IPS-18c (cell line): Measurements from ENCODE around the gene BCL2A1.
"Not testable (repeated sequence)": the region's sequence is repeated elsewhere in the genome, so short reads cannot be mapped to it uniquely, and the experiment has no call there.

Experiments
- H3K4me3 ChIP-seq: 2 replicates; pipeline ENCODE4 v1.7.0; 2013; ENCODE audit warnings: low read depth, mild to moderate bottlenecking, low read length, moderate library complexity; ENCODE audit not compliant: insufficient read depth
- H3K9me3 ChIP-seq: one replicate; pipeline ENCODE4 v1.6.1; 2013; ENCODE audit warnings: mild to moderate bottlenecking, low read length, moderate library complexity; ENCODE audit not compliant: control insufficient read depth, insufficient read depth

Gene BCL2A1

GRCh38 chr15:79944622-79945021, 26.4 kb downstream of the BCL2A1 start:
- Histone ChIP-seq H3K4me3 (no peak overlapping the region), H3K9me3 (peaks cover 3% of the 10 kb centered on the region)

- H3K4me3 ChIP-seq, result no peak overlapping the region
- peaks cover 3% of the 10 kb centered on the region for H3K9me3 ChIP-seq
Measured at GRCh38 chr15:79943820-79944219, 27.2 kb downstream of the BCL2A1 start.

- peaks cover 3% of the 10 kb centered on the region for H3K9me3 ChIP-seq
- no peak overlapping the region for H3K4me3 ChIP-seq
Measured at GRCh38 chr15:79942741-79943481, 28.1 kb downstream of the BCL2A1 start.

- Histone ChIP-seq H3K9me3 (no peaks in the 10 kb centered on the region), H3K4me3 (no peak overlapping the region)
Measured at GRCh38 chr15:79939399-79939798, 31.6 kb downstream of the BCL2A1 start.

DNA sequence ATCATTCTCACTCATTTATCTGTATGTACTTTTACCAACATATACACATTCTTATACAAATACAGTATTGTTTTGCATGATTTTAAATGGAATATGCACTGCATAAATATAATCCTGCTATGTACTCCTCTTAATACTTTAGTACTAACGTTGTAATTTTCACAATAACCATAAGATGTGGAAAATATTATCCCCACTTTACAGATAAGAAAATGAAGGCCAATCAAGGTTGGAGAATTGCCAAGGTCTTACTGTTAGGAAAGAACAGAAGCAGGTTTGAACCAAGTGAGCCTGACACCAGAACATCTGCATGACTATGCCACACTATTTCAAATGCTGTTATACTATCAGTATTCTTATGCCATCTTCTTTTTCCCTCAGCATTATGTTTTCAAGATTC, 32.9 kb downstream of the BCL2A1 start:
- no peak overlapping the region for H3K4me3 ChIP-seq
- H3K9me3 ChIP-seq, result no peaks in the 10 kb centered on the region

DNA sequence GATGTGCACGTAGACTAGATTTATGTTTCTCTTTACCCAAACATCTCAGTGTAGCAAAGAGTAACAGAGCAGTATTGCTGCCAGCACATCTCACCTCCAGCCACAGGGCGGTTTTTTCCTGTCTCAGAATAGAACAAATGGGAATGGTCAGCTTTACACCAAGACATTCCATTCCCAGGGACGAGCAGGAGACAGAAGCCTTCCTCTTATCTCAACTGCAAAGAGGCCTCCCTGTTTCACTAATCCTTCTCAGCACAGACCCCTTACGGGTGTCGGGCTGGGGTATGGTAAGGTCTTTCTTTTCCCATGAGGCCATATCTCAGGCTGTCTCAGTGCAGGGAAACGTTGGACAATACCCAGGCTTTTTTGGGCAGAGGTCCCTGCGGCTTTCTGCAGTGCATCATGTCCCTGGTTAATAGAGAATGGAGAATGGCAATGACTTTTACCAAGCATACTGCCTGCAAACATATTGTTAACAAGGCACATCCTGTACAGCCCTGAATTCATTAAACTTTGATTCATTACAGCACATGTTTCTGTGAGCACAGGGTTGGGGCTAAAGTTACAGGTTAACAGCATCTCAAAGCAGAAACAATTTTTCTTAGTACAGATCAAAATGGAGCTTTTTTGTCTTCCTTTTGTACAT, 35.3 kb downstream of the BCL2A1 start:
- not testable (repeated sequence) for H3K4me3 ChIP-seq, H3K9me3 ChIP-seq

GRCh38 chr15:79933231-79933630, 37.8 kb downstream of the BCL2A1 start:
- no peaks in the 10 kb centered on the region for H3K9me3 ChIP-seq
- no peak overlapping the region for H3K4me3 ChIP-seq

DNA sequence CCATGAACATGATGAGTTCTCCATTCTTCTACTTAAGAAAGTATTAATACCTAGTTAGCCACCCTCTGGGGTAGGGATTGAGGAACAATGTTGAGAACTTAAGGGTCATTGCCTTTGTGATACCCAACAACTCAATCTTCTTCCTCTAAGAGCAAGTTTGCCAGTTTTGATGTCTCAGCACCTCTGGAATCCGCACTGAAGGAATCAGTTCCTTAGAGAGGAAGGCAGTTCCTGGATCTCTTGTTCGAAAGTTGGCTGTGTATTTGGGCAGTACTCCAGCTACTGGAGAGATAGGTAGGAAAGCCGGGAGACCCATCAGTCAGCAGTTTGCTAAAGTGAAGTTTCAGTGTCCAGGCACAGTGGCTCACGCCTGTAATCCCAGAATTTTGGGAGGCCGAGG, 38.5 kb downstream of the BCL2A1 start:
- no peaks in the 10 kb centered on the region for H3K9me3 ChIP-seq
- no peak overlapping the region for H3K4me3 ChIP-seq

GRCh38 chr15:79930516-79930915, 40.5 kb downstream of the BCL2A1 start:
- H3K4me3 ChIP-seq, result no peak overlapping the region
- H3K9me3 ChIP-seq, result no peaks in the 10 kb centered on the region

DNA sequence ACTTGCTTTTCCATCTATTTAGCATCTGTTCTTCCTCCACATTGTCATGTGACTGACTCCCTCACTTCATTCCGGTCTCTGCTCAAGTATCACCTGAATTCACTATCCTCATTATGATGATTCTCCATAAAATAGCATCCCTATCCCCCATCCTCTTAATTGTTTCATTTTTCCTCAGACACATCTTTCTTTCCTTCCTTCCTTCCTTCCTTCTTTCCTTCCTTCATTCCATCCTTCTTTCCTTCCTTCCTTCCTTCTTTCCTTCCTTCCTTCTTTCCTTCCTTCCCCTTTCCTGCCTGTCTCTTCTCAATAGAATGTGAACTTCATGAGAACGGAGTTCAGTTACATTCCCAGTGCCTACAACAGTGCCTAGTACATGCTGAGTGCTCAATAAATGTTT, 41.6 kb downstream of the BCL2A1 start:
- Histone ChIP-seq H3K4me3 (no peak overlapping the region), H3K9me3 (no peaks in the 10 kb centered on the region)

DNA sequence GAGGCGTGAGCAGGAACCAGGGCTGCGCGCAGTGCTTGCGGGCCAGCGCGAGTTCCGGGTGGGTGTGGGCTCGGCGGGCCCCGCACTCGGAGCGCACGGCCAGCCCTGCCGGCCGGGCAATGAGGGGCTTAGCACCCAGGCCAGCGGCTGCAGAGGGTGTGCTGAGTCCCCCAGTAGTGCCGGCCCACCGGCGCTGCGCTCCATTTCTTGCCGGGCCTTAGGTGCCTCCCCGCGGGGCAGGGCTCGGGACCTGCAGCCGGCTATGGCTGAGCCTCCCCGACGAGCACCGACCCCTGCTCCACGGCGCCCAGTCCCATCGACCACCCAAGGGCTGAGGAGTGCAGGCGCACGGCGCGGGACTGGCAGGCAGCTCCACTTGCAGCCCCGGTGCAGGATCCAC, 44.9 kb downstream of the BCL2A1 start:
- H3K9me3 ChIP-seq, H3K4me3 ChIP-seq: not testable (repeated sequence)

DNA sequence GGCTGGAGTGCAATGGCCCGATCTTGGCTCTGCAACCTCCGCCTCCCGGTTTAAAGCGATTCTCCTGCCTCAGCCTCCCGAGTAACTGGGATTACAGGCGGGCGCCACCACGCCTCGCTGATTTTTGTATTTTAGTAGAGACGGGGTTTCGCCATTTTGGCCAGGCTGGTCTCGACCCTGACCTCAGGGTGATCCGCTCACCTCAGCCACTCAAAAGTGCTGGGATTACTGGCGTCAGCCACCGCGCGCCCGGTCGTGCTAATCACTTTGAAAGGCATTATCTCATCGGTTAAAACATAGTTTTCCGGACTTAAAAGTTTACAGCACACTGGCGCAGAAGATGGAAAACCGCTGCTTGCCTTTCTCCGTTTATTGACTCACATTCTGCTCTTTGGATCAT, 46.6 kb downstream of the BCL2A1 start:
- H3K9me3 ChIP-seq, result no peaks in the 10 kb centered on the region
- peak overlapping the region; percentile 74; the same call in 1 of the 2 replicates for H3K4me3 ChIP-seq

- peak overlapping the region; percentile 89 for H3K4me3 ChIP-seq
- peaks cover 5% of the 10 kb centered on the region for H3K9me3 ChIP-seq
Measured at GRCh38 chr15:79923515-79924169, 47.4 kb downstream of the BCL2A1 start.

- H3K9me3 ChIP-seq, result peaks cover 8% of the 10 kb centered on the region
Measured at GRCh38 chr15:79923079-79923514, 47.9 kb downstream of the BCL2A1 start.

DNA sequence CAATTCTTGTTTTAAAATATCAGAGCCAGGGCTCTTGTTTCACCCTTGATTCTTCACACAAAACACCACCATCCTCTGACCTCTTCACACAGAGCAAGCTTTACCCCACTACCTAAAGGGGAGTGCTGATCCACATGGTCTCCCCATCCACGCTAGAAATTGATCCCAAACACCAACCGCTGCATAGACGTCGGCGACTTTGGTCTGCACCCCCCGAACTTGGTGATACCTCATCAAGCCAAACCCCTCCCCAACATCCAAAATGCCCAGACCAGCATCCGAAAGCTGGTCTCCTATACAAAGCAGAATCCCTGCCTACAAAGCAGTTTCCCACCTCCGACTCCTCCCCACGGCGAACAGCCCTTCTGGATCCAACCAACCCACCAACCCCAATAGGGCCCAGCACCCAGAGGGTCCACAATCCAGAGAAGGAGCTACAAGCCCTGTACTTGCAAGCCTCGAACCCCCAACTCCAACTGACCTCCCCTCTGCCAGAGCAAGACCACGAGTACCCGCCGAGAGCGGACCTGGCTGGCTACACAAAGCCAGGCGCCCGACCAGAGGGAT, 48.4 kb downstream of the BCL2A1 start:
- Histone ChIP-seq H3K9me3 (peaks cover 10% of the 10 kb centered on the region), H3K4me3 (peak overlapping the region; percentile 89)

More at GRCh38 chr15:79923079-79923514, 47.9 kb downstream of the BCL2A1 start:
- H3K4me3 ChIP-seq, result peak overlapping the region; percentile 89

DNA sequence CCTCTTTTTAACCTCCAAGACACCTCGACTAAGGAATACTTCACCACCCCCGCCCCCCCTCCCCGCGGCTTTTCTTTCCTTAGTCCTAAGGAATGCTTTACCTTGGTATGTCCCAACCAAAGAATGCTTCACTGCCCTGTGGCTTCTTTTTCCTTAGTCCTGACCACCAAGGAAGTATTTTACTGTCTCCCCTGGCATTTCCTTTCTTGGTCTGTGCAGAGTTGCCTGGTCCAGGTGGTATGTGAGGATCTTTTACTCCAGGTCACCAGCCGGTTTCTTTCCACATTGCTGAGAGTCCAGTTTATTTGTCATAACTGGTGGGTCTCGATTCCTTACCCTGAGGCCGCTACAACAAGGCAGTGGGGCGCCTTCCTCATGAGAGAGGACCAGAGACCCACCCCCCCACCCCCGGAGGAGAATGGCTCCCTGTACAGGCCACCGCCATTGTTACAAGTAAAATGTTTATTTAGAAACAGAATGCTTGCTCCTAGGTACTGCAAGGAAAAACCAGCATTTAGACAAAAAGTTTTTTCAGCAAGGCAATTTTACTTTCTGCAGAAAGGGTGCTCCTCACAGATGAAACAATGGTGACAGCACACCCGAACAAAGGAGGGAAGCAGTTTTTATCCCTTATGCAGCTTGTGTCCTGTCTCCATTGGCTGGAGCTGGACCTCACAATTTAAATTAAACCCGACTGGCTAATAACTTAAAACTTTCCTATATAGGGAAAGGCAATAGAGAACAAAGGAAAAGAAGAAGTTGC, 51.1 kb downstream of the BCL2A1 start:
- no peak overlapping the region for H3K4me3 ChIP-seq
- peaks cover 10% of the 10 kb centered on the region for H3K9me3 ChIP-seq

DNA sequence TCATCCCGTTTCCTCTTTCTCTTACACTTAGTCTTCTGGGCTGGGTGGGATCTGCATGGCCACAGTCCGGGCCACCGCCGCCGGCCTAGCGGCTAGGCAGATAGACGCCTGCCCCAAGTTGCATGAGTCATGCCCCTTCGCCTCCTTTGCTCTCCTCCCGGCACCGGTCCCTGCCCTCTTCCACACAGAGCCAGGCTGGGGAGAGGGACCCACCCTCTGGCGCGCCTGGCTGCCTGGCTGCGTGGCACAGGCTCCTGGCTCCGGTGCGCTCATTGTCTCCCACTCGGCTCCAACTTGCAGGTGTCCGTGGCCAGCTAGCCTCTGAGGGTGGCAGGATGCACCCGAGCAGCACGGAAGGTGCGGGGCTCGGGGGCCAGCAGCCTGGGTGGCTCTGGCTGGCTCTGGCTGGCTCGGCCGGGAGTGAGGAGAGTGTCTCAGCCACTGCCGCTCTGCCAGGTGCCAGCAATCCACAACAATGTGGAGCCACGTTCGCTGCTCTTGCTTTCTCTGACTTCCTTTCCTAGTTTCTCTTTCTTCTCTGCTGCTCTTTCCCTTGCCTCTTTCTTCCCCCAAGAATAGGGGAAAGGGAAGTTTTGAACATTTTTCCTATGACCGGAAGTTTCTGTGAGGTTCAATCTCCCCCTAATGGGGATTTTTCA, 51.8 kb downstream of the BCL2A1 start:
- no peak overlapping the region for H3K4me3 ChIP-seq
- H3K9me3 ChIP-seq, result peaks cover 10% of the 10 kb centered on the region
